ENCODE measurements around the gene MRTFB.

Gene MRTFB

DNA sequence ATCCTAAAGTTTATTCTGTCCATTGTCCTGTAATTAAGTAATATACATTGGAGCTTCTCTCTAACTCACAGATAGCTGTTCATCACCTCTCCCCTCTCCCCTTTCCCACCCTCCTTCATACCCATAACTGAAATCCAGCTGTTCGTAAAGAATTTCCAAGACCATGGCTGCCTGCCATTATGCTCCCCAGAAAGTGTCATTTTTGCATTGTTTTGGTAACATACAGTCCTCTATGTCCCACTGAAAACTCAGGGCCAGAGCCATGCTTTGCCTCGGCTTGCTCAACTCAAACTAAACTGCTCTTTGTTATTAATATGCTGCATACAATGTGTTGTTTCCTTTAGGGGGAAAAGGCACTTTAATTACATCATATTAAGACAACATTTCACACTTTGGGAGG is 132.0 kb downstream of the MRTFB start:
- H3K27ac ChIP-seq (ENCODE audit: low read depth, low read length, severe bottlenecking), result no peak overlapping the region
- no peak overlapping the region for H3K4me3 ChIP-seq (ENCODE audit: extremely low read depth, insufficient read depth, low read length, poor library complexity, severe bottlenecking)
- no peaks in the 10 kb centered on the region for H3K9me3 ChIP-seq (ENCODE audit: control insufficient read depth, low read length)
- peaks cover 3% of the 10 kb centered on the region for H3K36me3 ChIP-seq (ENCODE audit: control insufficient read depth, insufficient read depth, low read length)
- 100% methylated on average over 1 of the region's 2 CpGs for WGBS, 2 experiments (ENCODE audit: insufficient coverage in 2 of 2)
- H3K4me1 ChIP-seq (ENCODE audit: control insufficient read depth, insufficient read depth, low read length, poor library complexity, severe bottlenecking), result no peaks in the 10 kb centered on the region

GRCh38 chr16:14205666-14206065 is 134.5 kb downstream of the MRTFB start:
- Histone ChIP-seq H3K27ac (ENCODE audit: low read depth, low read length, severe bottlenecking) (no peak overlapping the region), H3K36me3 (ENCODE audit: control insufficient read depth, insufficient read depth, low read length) (no peaks in the 10 kb centered on the region), H3K4me3 (ENCODE audit: extremely low read depth, insufficient read depth, low read length, poor library complexity, severe bottlenecking) (no peak overlapping the region), H3K9me3 (ENCODE audit: control insufficient read depth, low read length) (no peaks in the 10 kb centered on the region), H3K4me1 (ENCODE audit: control insufficient read depth, insufficient read depth, low read length, poor library complexity, severe bottlenecking) (no peaks in the 10 kb centered on the region)
- WGBS, 2 experiments (ENCODE audit: insufficient coverage in 2 of 2), result 96 to 100% methylated on average over 3 of the region's 3 CpGs

- Histone ChIP-seq H3K4me3 (ENCODE audit: extremely low read depth, insufficient read depth, low read length, poor library complexity, severe bottlenecking) (no peak overlapping the region), H3K4me1 (ENCODE audit: control insufficient read depth, insufficient read depth, low read length, poor library complexity, severe bottlenecking) (no peaks in the 10 kb centered on the region), H3K9me3 (ENCODE audit: control insufficient read depth, low read length) (no peaks in the 10 kb centered on the region), H3K27ac (ENCODE audit: low read depth, low read length, severe bottlenecking) (no peak overlapping the region), H3K36me3 (ENCODE audit: control insufficient read depth, insufficient read depth, low read length) (peaks cover 29% of the 10 kb centered on the region)
- 100% methylated on average over 1 to 2 of the region's 6 CpGs for WGBS, 2 experiments (ENCODE audit: insufficient coverage in 2 of 2)
These were observed 140.9 kb downstream of the MRTFB start for GRCh38 chr16:14211856-14212543.

GRCh38 chr16:14215941-14216340 is 144.8 kb downstream of the MRTFB start:
- no peak overlapping the region for H3K27ac ChIP-seq (ENCODE audit: low read depth, low read length, severe bottlenecking)
- peaks cover 16% of the 10 kb centered on the region for H3K4me1 ChIP-seq (ENCODE audit: control insufficient read depth, insufficient read depth, low read length, poor library complexity, severe bottlenecking)
- peaks cover 45% of the 10 kb centered on the region for H3K36me3 ChIP-seq (ENCODE audit: control insufficient read depth, insufficient read depth, low read length)
- WGBS, 2 experiments (ENCODE audit: insufficient coverage in 2 of 2), result 100% methylated on average over 2 of the region's 3 CpGs
- no peaks in the 10 kb centered on the region for H3K9me3 ChIP-seq (ENCODE audit: control insufficient read depth, low read length)
- H3K4me3 ChIP-seq (ENCODE audit: extremely low read depth, insufficient read depth, low read length, poor library complexity, severe bottlenecking), result no peak overlapping the region

DNA sequence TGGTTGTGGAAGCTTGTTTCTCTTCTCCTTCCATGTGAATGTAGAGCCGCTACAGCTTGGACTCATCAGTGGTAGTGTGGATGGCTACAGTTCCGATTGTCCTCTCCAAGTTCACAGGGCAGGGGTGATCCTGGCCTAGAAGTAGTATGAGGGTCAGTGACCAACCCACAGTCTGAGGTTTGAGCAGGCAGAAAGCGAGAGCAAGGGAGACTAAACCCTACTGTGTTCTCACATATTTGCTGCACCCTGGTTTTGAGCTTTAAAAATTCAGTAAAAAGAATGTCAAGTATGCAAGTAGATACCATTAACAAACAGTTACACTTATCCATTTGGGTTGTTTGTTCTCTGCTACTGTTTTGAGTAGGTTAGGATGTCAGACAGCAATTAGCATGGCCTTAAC is 148.9 kb downstream of the MRTFB start:
- H3K9me3 ChIP-seq (ENCODE audit: control insufficient read depth, low read length), result no peaks in the 10 kb centered on the region
- no peak overlapping the region for H3K4me3 ChIP-seq (ENCODE audit: extremely low read depth, insufficient read depth, low read length, poor library complexity, severe bottlenecking)
- peak overlapping the region; percentile 42 for H3K27ac ChIP-seq (ENCODE audit: low read depth, low read length, severe bottlenecking)
- 78 to 100% methylated on average over 2 of the region's 3 CpGs for WGBS, 2 experiments (ENCODE audit: insufficient coverage in 2 of 2)
- H3K36me3 ChIP-seq (ENCODE audit: control insufficient read depth, insufficient read depth, low read length), result peaks cover 57% of the 10 kb centered on the region
- H3K4me1 ChIP-seq (ENCODE audit: control insufficient read depth, insufficient read depth, low read length, poor library complexity, severe bottlenecking), result peaks cover 16% of the 10 kb centered on the region

DNA sequence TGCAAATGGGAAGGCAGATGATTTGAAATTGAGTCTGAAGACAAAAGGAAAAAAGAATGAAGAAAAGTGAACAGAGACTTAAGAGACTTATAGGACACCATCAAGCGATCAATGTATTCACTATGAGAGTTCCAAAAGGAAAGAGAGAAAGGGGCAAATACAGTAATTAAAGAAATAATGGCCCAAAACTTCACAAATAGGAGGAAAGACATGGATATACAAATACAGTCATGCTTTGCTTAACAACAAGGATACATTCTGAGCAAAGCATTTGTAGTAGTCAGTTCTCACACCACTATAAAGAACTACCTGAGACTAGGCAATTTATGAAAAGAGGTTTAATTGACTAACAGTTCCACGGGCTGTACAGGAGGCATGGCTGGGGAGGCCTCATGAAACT is 152.5 kb downstream of the MRTFB start:
- Histone ChIP-seq H3K36me3 (ENCODE audit: control insufficient read depth, insufficient read depth, low read length) (peaks cover 54% of the 10 kb centered on the region), H3K4me1 (ENCODE audit: control insufficient read depth, insufficient read depth, low read length, poor library complexity, severe bottlenecking) (peaks cover 16% of the 10 kb centered on the region), H3K9me3 (ENCODE audit: control insufficient read depth, low read length) (no peaks in the 10 kb centered on the region), H3K27ac (ENCODE audit: low read depth, low read length, severe bottlenecking) (no peak overlapping the region), H3K4me3 (ENCODE audit: extremely low read depth, insufficient read depth, low read length, poor library complexity, severe bottlenecking) (no peak overlapping the region)
- WGBS, 2 experiments (ENCODE audit: insufficient coverage in 2 of 2), result 100% methylated on average over 1 to 2 of the region's 2 CpGs

DNA sequence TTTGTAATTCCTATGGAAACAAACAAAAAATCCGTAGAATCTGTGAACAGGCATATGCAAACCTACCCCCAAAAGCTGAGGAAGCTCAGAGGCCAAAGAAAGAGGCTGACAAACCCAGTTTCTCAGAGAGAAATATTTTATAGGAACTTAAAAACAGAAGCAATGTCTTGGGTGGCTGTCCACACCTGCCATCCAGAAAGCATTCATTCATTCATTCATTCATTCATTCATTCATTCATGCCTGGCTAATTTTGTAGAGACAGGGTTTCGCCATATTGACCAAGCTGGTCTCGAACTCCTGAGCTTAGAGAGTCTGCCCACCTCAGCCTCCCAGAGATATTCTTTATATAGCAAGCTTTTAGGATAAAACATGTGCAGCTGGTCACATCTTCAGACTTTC is 154.3 kb downstream of the MRTFB start:
- H3K36me3 ChIP-seq (ENCODE audit: control insufficient read depth, insufficient read depth, low read length), result peaks cover 57% of the 10 kb centered on the region
- no CpG with 5 or more reads among the region's 3 CpGs for WGBS, 2 experiments (ENCODE audit: insufficient coverage in 2 of 2)

DNA sequence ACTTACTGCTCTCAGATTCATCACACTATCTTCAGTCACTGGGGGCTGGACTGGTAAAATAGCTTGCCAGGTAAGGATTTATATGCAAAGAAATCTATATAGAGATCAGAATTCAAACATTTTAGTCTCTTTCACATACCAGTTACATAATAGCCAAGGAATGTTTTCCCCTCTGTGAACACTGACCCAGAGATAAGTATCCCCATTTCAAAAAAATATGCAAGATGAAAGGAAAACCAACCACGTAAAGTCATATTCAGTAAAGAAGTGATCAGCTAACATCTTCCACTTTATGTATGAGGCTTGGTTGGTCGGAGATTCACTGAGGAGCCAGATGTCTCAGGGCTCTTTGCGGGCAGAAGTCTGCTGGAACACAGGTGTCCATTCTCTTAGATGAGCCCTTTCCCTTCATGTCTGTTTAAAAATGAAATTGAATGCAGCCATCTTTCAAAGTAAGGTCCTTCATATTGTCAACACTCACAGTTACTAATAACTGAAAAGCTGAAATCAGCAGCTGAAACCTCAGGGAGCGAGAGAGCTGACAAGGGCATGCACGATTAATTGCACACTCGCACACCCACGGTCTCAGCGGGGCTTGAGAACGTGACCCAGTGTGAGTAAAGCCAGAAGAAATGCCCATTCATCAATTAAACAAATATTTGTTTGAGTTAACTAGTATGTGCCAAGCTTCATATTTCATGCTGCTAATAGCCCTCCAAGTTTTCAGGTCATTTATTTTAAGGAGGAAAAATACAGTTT is 161.2 kb downstream of the MRTFB start:
- Histone ChIP-seq H3K4me3 (ENCODE audit: extremely low read depth, insufficient read depth, low read length, poor library complexity, severe bottlenecking) (no peak overlapping the region), H3K27ac (ENCODE audit: low read depth, low read length, severe bottlenecking) (no peak overlapping the region), H3K36me3 (ENCODE audit: control insufficient read depth, insufficient read depth, low read length) (peaks cover 34% of the 10 kb centered on the region), H3K4me1 (ENCODE audit: control insufficient read depth, insufficient read depth, low read length, poor library complexity, severe bottlenecking) (peaks cover 4% of the 10 kb centered on the region), H3K9me3 (ENCODE audit: control insufficient read depth, low read length) (no peaks in the 10 kb centered on the region)
- 83 to 94% methylated on average over 1 to 7 of the region's 9 CpGs for WGBS, 2 experiments (ENCODE audit: insufficient coverage in 2 of 2)

More for the DNA sequence above, 154.3 kb downstream of the MRTFB start:
- H3K4me1 ChIP-seq (ENCODE audit: control insufficient read depth, insufficient read depth, low read length, poor library complexity, severe bottlenecking), result peaks cover 5% of the 10 kb centered on the region
- no peak overlapping the region for H3K27ac ChIP-seq (ENCODE audit: low read depth, low read length, severe bottlenecking)
- no peak overlapping the region for H3K4me3 ChIP-seq (ENCODE audit: extremely low read depth, insufficient read depth, low read length, poor library complexity, severe bottlenecking)
- no peaks in the 10 kb centered on the region for H3K9me3 ChIP-seq (ENCODE audit: control insufficient read depth, low read length)

DNA sequence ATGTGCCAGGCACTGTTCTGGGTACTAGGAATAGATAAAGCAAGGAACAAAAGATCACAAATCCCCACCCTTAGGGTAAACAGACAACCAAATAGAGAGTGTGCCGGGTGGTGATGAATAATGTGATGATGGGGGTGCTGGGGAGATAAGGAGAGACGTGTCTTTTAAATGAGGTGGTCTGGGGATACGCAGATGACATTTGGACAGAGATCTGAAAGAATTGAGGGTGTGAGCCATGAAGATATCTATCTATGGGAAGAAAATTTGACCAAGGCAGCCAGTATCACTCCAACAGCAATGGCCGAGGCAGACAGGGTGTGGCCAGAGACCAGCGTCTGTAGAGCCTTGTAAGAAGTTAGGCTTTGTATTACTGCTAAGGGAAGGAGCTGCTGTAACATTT is 165.3 kb downstream of the MRTFB start:
- Histone ChIP-seq H3K36me3 (ENCODE audit: control insufficient read depth, insufficient read depth, low read length) (peaks cover 60% of the 10 kb centered on the region), H3K27ac (ENCODE audit: low read depth, low read length, severe bottlenecking) (no peak overlapping the region), H3K4me3 (ENCODE audit: extremely low read depth, insufficient read depth, low read length, poor library complexity, severe bottlenecking) (no peak overlapping the region), H3K4me1 (ENCODE audit: control insufficient read depth, insufficient read depth, low read length, poor library complexity, severe bottlenecking) (peaks cover 7% of the 10 kb centered on the region), H3K9me3 (ENCODE audit: control insufficient read depth, low read length) (no peaks in the 10 kb centered on the region)
- WGBS, 2 experiments (ENCODE audit: insufficient coverage in 2 of 2), result 89 to 94% methylated on average over 4 to 5 of the region's 5 CpGs

DNA sequence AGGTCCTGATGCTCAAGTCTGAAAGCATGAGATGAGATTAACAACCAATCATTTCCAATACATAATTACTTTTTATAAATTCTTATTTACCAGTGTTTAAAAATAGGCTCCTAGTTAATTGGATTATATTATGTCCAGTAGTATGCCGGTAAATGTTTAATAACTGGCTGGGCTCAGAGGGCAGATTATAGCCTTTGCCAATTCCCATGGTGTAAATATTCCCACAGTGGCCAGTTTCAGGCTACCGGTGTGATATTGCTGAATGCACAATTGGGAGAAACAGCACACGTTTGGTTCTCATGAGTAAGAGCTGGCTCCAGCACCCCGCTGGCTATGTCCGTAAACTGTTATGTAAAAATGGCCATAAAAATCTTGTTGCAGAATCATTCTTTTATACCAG is 167.6 kb downstream of the MRTFB start:
- WGBS, 2 experiments (ENCODE audit: insufficient coverage in 2 of 2), result 94 to 96% methylated on average over 2 to 3 of the region's 5 CpGs

GRCh38 chr16:14239791-14240190 is 168.7 kb downstream of the MRTFB start:
- Histone ChIP-seq H3K27ac (ENCODE audit: low read depth, low read length, severe bottlenecking) (no peak overlapping the region), H3K9me3 (ENCODE audit: control insufficient read depth, low read length) (no peaks in the 10 kb centered on the region), H3K4me3 (ENCODE audit: extremely low read depth, insufficient read depth, low read length, poor library complexity, severe bottlenecking) (no peak overlapping the region), H3K36me3 (ENCODE audit: control insufficient read depth, insufficient read depth, low read length) (peaks cover 61% of the 10 kb centered on the region), H3K4me1 (ENCODE audit: control insufficient read depth, insufficient read depth, low read length, poor library complexity, severe bottlenecking) (peaks cover 7% of the 10 kb centered on the region)
- WGBS, 2 experiments (ENCODE audit: insufficient coverage in 2 of 2), result 93 to 100% methylated on average over 2 to 4 of the region's 6 CpGs

More for the DNA sequence above, 167.6 kb downstream of the MRTFB start:
- Histone ChIP-seq H3K36me3 (ENCODE audit: control insufficient read depth, insufficient read depth, low read length) (peaks cover 62% of the 10 kb centered on the region), H3K4me1 (ENCODE audit: control insufficient read depth, insufficient read depth, low read length, poor library complexity, severe bottlenecking) (peaks cover 7% of the 10 kb centered on the region), H3K27ac (ENCODE audit: low read depth, low read length, severe bottlenecking) (no peak overlapping the region), H3K9me3 (ENCODE audit: control insufficient read depth, low read length) (no peaks in the 10 kb centered on the region), H3K4me3 (ENCODE audit: extremely low read depth, insufficient read depth, low read length, poor library complexity, severe bottlenecking) (no peak overlapping the region)

Measured in mesodermal cell (in vitro differentiated cells).